ENCODE data around the gene ADAMTSL1. TPM values are rescaled to one million over a fixed set of nuclear protein-coding genes. Genes with fewer than 3 reads are reported as not detected.

The ADAMTSL1 gene
- total RNA-seq, 4 donors from 2014 or later: 2.0 to 7.3 (median 3.7) TPM

GRCh38 chr9:18496256-18497000 is 22.5 kb downstream of the ADAMTSL1 start:
- no peak for TF ChIP-seq CTCF (IDR thresholded peaks at IDR 0.05)
- ATAC-seq (ENCODE audit: low FRiP score) (no peak), DNase-seq (ENCODE audit: low spot score) (no peak)

GRCh38 chr9:18499062-18499461 is 25.1 kb downstream of the ADAMTSL1 start:
- no peak for ATAC-seq (ENCODE audit: low FRiP score)
- TF ChIP-seq CTCF (IDR thresholded peaks at IDR 0.05): no peak
- DNase-seq (ENCODE audit: low spot score): no peak

GRCh38 chr9:18499980-18500379 is 26.0 kb downstream of the ADAMTSL1 start:
- DNase-seq (ENCODE audit: low spot score) (no peak), ATAC-seq (ENCODE audit: low FRiP score) (no peak)
- TF ChIP-seq CTCF (IDR thresholded peaks at IDR 0.05): no peak

GRCh38 chr9:18500451-18500850 is 26.5 kb downstream of the ADAMTSL1 start:
- ATAC-seq (ENCODE audit: low FRiP score) (no peak), DNase-seq (ENCODE audit: low spot score) (no peak)
- no peak for TF ChIP-seq CTCF (IDR thresholded peaks at IDR 0.05)

- no peak for TF ChIP-seq CTCF (IDR thresholded peaks at IDR 0.05)
- ATAC-seq (ENCODE audit: low FRiP score): no peak
- DNase-seq (ENCODE audit: low spot score): no peak
These were observed 28.0 kb downstream of the ADAMTSL1 start for GRCh38 chr9:18501949-18502348.

GRCh38 chr9:18502546-18502945 is 28.6 kb downstream of the ADAMTSL1 start:
- TF ChIP-seq CTCF (IDR thresholded peaks at IDR 0.05): no peak
- DNase-seq (ENCODE audit: low spot score) (no peak), ATAC-seq (ENCODE audit: low FRiP score) (no peak)

GRCh38 chr9:18504707-18505106 is 30.8 kb downstream of the ADAMTSL1 start:
- ATAC-seq (ENCODE audit: low FRiP score): no peak
- no peak for TF ChIP-seq CTCF (IDR thresholded peaks at IDR 0.05)

More at GRCh38 chr9:18504707-18505106, 30.8 kb downstream of the ADAMTSL1 start:
- no peak for DNase-seq (ENCODE audit: low spot score)

All from omental fat pad (tissue), 4 donors.